Thoracic aorta (tissue), 2 donors: ENCODE results near the gene UBAP1. TPM values are rescaled to one million over a fixed set of nuclear protein-coding genes. Genes with fewer than 3 reads are reported as not detected.

Experiments
- ATAC-seq: fragments of 150-250 bp; one replicate; pipeline ENCODE4 v1.8.0; 2017; ENCODE audit warnings: low read depth; ENCODE audit not compliant: insufficient number of reproducible peaks, low FRiP score
- DNase-seq: peaks from one replicate; pipeline ENCODE4 v3.0.0-alpha.2; 2020; ENCODE audit warnings: low spot score
- H3K27ac ChIP-seq, 2 donors: fragments of 200-600 bp; sonication (generic); 1 replicate in 1 of 2; 2 replicates in 1 of 2; pipeline ENCODE4 v1.5.1; 2016; ENCODE audit warnings: mild to moderate bottlenecking in 2 of 2, moderate library complexity in 2 of 2
- H3K27me3 ChIP-seq: fragments of 200-600 bp; sonication (generic); replicated peaks from 2 replicates; pipeline ENCODE4 v1.6.0; 2016; ENCODE audit warnings: mild to moderate bottlenecking; ENCODE audit not compliant: insufficient read depth
- H3K36me3 ChIP-seq: fragments of 200-600 bp; sonication (generic); one replicate; pipeline ENCODE4 v1.5.1; 2016
- H3K4me1 ChIP-seq, 2 donors: fragments of 200-600 bp; sonication (generic); 1 replicate in 1 of 2; 2 replicates in 1 of 2; pipeline versions ENCODE4 v1.5.1 to v1.6.0; 2016; ENCODE audit warnings: low read depth in 2 of 2, mild to moderate bottlenecking in 1 of 2; ENCODE audit not compliant: control insufficient read depth in 1 of 2
- H3K4me3 ChIP-seq: fragments of 200-600 bp; sonication (generic); 2 replicates; pipeline ENCODE4 v1.5.1; 2016; ENCODE audit warnings: mild to moderate bottlenecking
- H3K9me3 ChIP-seq: fragments of 200-600 bp; sonication (generic); 2 replicates; pipeline ENCODE4 v1.5.1; 2016
- total RNA-seq, 2 donors: library from RNA; depleted of rRNA; stranded (reverse); fragments of >200 nt; gene quantifications; one replicate each; pipeline versions ENCODE4 v1.1.0 to v1.2.3, GENCODE V29; 2016
- TF ChIP-seq, protein P1 (sequence below): fragments of 200-600 bp; sonication (generic); IDR thresholded peaks from one replicate; pipeline ENCODE4 v1.5.1; 2019; ENCODE audit warnings: antibody characterized with exemption

UBAP1 gene
- total RNA-seq, 2 donors from 2014 or later, result 35.7 to 52.3 TPM

DNA sequence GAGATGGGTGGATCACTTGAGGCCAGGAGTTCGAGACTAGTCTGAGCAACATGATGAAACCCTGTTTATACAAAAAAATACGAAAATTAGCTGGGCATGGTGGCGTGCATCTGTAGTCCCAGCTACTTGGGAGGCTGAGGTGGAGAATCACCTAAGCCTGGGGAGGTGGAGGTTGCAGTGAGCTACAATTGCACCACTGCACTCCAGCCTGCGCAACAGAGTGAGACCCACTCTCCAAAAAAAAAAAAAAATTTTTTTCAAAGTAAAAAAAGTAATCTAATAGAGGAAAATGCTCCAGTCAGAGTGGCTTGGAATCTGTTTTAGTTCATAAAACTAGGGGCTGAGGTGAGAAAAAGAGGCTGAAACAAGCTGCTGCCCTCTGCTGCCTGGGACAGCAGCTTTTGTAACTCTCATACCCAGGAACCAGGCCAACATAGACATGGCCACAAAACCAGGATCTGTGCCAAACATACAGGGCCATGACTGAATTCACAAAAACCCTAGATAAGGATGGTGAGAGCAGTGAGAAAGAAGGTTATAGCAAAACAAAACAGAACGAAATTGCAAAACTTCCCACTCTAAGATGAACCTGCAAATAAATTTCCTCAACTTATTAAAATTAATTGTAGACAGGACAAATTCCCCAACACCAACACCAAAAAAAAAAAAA is 39.2 kb upstream of the UBAP1 start:
- Histone ChIP-seq H3K4me1 (peaks cover 6 to 9% of the 10 kb centered on the region in 2 donors), H3K36me3 (no peaks in the 10 kb centered on the region), H3K4me3 (no peak overlapping the region), H3K27me3 (no peaks in the 10 kb centered on the region), H3K9me3 (no peaks in the 10 kb centered on the region), H3K27ac (no peak overlapping the region)
- TF ChIP-seq, protein P1, sequence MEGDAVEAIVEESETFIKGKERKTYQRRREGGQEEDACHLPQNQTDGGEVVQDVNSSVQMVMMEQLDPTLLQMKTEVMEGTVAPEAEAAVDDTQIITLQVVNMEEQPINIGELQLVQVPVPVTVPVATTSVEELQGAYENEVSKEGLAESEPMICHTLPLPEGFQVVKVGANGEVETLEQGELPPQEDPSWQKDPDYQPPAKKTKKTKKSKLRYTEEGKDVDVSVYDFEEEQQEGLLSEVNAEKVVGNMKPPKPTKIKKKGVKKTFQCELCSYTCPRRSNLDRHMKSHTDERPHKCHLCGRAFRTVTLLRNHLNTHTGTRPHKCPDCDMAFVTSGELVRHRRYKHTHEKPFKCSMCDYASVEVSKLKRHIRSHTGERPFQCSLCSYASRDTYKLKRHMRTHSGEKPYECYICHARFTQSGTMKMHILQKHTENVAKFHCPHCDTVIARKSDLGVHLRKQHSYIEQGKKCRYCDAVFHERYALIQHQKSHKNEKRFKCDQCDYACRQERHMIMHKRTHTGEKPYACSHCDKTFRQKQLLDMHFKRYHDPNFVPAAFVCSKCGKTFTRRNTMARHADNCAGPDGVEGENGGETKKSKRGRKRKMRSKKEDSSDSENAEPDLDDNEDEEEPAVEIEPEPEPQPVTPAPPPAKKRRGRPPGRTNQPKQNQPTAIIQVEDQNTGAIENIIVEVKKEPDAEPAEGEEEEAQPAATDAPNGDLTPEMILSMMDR, result peak; percentile 41
- peak; percentile 89 for ATAC-seq
- DNase-seq, result no peak

DNA sequence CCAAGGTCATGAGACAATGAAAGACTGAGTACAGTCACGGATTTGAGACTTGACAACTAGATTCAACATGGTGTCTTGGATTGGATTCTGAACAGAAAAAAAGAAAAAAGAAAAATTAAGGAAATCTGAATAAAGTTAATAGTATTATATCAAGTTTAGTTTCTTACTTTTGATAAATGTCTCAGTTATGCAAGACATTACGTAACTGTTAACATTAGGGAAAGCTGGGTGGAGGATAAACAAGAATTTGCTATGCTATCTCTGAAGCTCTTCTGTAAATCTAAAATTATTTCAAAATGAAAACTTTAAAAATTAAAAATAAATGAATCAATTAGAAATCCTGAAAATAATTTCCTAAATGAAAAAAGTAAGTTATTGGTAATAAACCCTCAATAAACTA is 38.0 kb upstream of the UBAP1 start:
- TF ChIP-seq, protein P1, result no peak
- Histone ChIP-seq H3K4me1 (peaks cover 6 to 9% of the 10 kb centered on the region in 2 donors), H3K9me3 (no peaks in the 10 kb centered on the region), H3K4me3 (no peak overlapping the region), H3K36me3 (no peaks in the 10 kb centered on the region), H3K27me3 (no peaks in the 10 kb centered on the region), H3K27ac (no peak overlapping the region)
- ATAC-seq, result no peak
- DNase-seq, result no peak

DNA sequence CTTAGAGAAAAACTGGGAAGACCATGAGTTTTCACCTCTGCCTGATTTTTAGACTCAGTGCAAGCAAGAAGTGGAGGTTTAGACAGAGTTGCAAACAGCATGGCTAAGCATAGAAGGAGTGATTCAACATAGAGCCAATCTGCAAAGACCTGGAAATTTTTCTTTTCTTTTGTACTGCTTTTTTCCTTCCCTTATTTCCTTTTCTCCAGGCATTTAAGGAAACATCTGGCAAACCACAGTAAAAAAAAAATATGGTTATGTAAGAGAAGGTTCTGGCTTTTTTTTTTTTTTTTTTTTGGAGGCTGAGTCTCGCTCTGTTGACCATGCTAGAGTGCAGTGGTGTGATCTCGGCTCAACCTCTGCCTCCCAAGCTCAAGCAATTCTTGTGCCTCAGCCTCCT is 35.7 kb upstream of the UBAP1 start:
- Histone ChIP-seq H3K27me3 (no peaks in the 10 kb centered on the region), H3K4me3 (no peak overlapping the region), H3K27ac (no peak overlapping the region), H3K36me3 (no peaks in the 10 kb centered on the region), H3K4me1 (peaks cover 6 to 9% of the 10 kb centered on the region in 2 donors), H3K9me3 (no peaks in the 10 kb centered on the region)
- TF ChIP-seq, protein P1, result no peak
- ATAC-seq (no peak), DNase-seq (no peak)

DNA sequence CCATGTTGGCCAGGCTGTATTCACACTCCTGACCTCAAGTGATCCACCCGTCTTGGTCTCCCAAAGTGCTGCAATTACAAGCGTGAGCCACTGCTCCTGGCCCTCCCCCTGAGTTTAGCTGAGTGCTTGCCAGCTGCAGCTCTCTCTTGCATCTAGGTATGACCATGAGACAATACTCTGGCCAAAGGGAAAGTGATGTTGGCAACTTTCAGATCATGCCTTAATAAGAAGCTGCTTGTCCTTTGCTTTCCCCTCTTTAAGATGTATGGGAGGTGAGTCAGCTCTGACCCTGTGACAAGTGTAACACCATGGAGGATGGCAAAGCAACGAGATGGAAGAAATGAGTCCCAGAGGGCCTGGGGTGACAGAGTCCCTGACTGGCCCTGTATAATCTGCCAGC is 33.7 kb upstream of the UBAP1 start:
- no peak overlapping the region for H3K4me3 ChIP-seq
- ATAC-seq, result no peak
- no peak for DNase-seq
- no peaks in the 10 kb centered on the region for H3K9me3 ChIP-seq
- H3K27me3 ChIP-seq, result no peaks in the 10 kb centered on the region
- no peak overlapping the region for H3K27ac ChIP-seq
- TF ChIP-seq, protein P1, result no peak
- no peaks in the 10 kb centered on the region for H3K36me3 ChIP-seq
- peaks cover 2 to 4% of the 10 kb centered on the region in 2 donors for H3K4me1 ChIP-seq

DNA sequence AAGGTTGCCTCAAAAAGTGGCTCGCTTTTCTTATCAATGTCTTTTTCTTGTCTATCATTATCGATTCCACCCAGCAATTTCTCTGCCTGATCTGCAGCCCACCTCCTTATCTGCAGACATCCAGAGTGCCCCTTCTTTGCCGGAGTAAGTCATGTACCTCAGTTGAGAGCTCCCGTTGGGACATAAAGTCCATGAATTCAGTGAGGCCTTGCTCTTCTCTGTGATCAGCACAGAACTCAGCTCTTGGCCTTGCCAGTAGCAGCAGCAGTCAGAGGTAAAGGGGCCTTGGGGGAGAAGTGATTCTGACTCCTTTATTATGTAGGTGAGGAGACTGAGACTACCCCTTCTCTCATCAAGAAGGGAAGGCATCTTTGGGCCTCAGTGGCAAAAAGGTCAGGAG is 27.4 kb upstream of the UBAP1 start:
- Histone ChIP-seq H3K4me1 (no peaks in the 10 kb centered on the region), H3K9me3 (no peaks in the 10 kb centered on the region), H3K4me3 (no peak overlapping the region), H3K27ac (no peak overlapping the region), H3K27me3 (no peaks in the 10 kb centered on the region), H3K36me3 (no peaks in the 10 kb centered on the region)
- TF ChIP-seq, protein P1, result no peak
- ATAC-seq (no peak), DNase-seq (no peak)
